Measurements from ENCODE around the gene S1PR5. TPM values are rescaled to one million over a fixed set of nuclear protein-coding genes. Genes with fewer than 3 reads are reported as not detected.
A peak's percentile ranks its signal among the peaks of the same experiment; 100 is the strongest.

Gene S1PR5
- total and polyA plus RNA-seq, 9 of the 15 experiments (the other 6 are each of a cell fraction or from before 2014, with no cell fraction given): 0.03 to 0.54 (median 0.35) TPM; not detected in 4

DNA sequence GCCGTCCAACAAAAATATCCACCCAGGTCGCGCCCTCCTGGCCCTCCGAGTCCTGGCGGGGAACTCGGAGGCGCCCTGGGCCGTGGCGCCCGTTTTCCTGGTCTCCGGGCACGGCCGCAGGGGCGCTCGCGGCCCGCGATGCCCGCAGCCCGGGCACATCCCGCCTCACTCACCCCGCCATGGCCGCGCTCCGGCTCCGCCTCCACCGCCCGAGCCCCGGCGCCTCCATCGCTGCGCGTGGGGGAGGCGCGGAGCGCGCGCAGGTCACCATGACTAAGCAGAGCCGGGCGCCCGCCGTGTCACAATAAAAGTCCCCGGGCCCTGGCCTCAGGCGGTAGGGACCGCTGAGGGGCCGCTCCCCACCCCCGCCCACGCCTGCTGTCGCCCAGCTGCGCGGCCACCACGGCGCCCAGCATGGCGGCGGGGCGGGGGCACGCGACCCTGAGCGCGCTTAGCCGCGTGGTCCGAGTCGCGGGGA lies 14.7 kb downstream of the S1PR5 start (continued):
- TF ChIP-seq, protein P1, sequence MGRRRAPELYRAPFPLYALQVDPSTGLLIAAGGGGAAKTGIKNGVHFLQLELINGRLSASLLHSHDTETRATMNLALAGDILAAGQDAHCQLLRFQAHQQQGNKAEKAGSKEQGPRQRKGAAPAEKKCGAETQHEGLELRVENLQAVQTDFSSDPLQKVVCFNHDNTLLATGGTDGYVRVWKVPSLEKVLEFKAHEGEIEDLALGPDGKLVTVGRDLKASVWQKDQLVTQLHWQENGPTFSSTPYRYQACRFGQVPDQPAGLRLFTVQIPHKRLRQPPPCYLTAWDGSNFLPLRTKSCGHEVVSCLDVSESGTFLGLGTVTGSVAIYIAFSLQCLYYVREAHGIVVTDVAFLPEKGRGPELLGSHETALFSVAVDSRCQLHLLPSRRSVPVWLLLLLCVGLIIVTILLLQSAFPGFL (CRISPR knock-in tag; IDR thresholded peaks at IDR 0.05): 0 out of 2 replicates have a peak, but pooled peaks have one; percentile 5
- no peak for TF ChIP-seq EHMT2 (IDR thresholded peaks at IDR 0.05)

DNA sequence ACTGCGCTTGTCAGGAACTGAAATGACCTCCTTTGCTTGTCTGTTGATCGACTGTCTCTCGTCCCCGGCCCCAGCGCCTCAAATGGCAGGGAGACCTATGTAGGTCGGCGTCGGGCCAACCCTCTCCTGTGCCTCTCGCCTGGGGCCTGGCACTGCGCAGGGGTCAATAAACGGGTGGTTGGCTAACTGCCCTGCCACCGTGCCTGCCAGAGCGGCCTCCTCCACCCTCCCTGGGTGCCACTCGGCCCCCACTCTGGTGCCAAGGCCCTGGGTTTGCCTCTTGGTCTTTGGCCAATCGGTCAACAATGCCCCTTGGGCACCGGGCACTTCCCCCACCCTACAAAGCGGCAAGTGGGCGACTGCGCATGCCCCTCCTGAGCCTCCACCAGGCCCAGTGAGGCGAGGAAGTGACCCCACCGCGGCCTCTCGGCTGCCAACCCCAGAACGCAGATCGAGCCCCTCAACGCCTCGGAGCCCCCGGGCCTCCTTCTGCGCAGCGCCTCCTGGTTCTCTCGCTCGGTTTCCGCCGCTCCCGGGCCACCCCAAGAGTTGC lies 15.2 kb downstream of the S1PR5 start:
- peak overlapping the region; percentile 96 for H3K27ac ChIP-seq (ENCODE audit: extremely low read depth, low read depth, low read length)
- H2AFZ ChIP-seq (ENCODE audit: low read depth, low read length): peak overlapping the region; percentile 47
- H3K9me3 ChIP-seq (replicated peaks; ENCODE audit: control insufficient read depth, insufficient read depth, low read depth, low read length): no peaks in the 10 kb centered on the region
- H3K4me2 ChIP-seq (ENCODE audit: insufficient read depth, low read length): peak overlapping the region; percentile 88
- H3K9me1 ChIP-seq (ENCODE audit: control insufficient read depth, insufficient read depth, low read length): no peaks in the 10 kb centered on the region
- peak; percentile 19 for FAIRE-seq
- H4K20me1 ChIP-seq (replicated peaks; ENCODE audit: control insufficient read depth, insufficient read depth, low read length): peaks cover 3% of the 10 kb centered on the region; the same call in 1 of the 2 replicates
- H3K27me3 ChIP-seq (ENCODE audit: control insufficient read depth in 2 of 2, insufficient read depth in 2 of 2, low read length in 2 of 2): no peaks in the 10 kb centered on the region
- H3K9ac ChIP-seq (ENCODE audit: insufficient read depth in 1 of 2, low read depth in 2 of 2, low read length in 2 of 2): peak overlapping the region; percentile 99
- H3K36me3 ChIP-seq (ENCODE audit: control insufficient read depth, insufficient read depth, low read length): peaks cover 37% of the 10 kb centered on the region
- ChIA-PET POLR2A (interaction anchor here (0.6 to 2.2 kb wide), 5 partner anchors 10 to 79 kb away, joined by 3 to 8 read pairs (median 6); no protein-coding TSS in a partner anchor), CTCF (ENCODE audit: low intra/inter-chr PET ratio) (interaction anchor here (0.6 kb wide), 1 partner anchor 91 kb away, joined by 8 read pairs; no protein-coding TSS in a partner anchor)
- in situ Hi-C loops (cut with MboI): no loop called here
- peaks cover 63% of the 10 kb centered on the region for H3K79me2 ChIP-seq (ENCODE audit: control insufficient read depth, insufficient read depth, low read length)
- peak; percentile 16 for ATAC-seq
- BruUV-seq (replicated peaks): TSS peak; percentile 68
- peaks cover 3 to 44% of the 10 kb centered on the region in 2 experiments; a peak in 4 of 5 replicates for H3K4me1 ChIP-seq (replicated peaks in 1 of 2; ENCODE audit: control insufficient read depth in 2 of 2, insufficient read depth in 2 of 2, low read length in 2 of 2)
- under 1% methylated on average over 21 of the region's 35 CpGs for WGBS (ENCODE audit: insufficient coverage, low coverage, missing lambda C conversion rate)
- intact Hi-C loops (cut with micrococcal nuclease): no loop called here
- peak in 2 of 4 experiments; percentile 42 to 45 for DNase-seq (ENCODE audit: extremely low read depth in 1 of 4, low spot score in 3 of 4)
- H3K4me3 ChIP-seq: peak overlapping the region; percentile 74
- TF ChIP-seq ZNF695 (CRISPR knock-in tag; IDR thresholded peaks at IDR 0.05): no peak
- TF ChIP-seq, protein P2, sequence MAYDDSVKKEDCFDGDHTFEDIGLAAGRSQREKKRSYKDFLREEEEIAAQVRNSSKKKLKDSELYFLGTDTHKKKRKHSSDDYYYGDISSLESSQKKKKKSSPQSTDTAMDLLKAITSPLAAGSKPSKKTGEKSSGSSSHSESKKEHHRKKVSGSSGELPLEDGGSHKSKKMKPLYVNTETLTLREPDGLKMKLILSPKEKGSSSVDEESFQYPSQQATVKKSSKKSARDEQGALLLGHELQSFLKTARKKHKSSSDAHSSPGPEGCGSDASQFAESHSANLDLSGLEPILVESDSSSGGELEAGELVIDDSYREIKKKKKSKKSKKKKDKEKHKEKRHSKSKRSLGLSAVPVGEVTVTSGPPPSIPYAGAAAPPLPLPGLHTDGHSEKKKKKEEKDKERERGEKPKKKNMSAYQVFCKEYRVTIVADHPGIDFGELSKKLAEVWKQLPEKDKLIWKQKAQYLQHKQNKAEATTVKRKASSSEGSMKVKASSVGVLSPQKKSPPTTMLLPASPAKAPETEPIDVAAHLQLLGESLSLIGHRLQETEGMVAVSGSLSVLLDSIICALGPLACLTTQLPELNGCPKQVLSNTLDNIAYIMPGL (CRISPR knock-in tag; IDR thresholded peaks at IDR 0.05): 0 out of 2 replicates have a peak, but pooled peaks have one; percentile 64
- TF ChIP-seq HDGF (IDR thresholded peaks at IDR 0.05): no peak
- TF ChIP-seq TAF7 (tag; IDR thresholded peaks at IDR 0.05): peak; percentile 44; the same call in 1 of the 2 replicates
- TF ChIP-seq ZZZ3 (IDR thresholded peaks at IDR 0.05): no peak
- no peak for TF ChIP-seq ZNF41 (CRISPR knock-in tag; conservative IDR thresholded peaks at IDR 0.05)
- TF ChIP-seq, protein P3, sequence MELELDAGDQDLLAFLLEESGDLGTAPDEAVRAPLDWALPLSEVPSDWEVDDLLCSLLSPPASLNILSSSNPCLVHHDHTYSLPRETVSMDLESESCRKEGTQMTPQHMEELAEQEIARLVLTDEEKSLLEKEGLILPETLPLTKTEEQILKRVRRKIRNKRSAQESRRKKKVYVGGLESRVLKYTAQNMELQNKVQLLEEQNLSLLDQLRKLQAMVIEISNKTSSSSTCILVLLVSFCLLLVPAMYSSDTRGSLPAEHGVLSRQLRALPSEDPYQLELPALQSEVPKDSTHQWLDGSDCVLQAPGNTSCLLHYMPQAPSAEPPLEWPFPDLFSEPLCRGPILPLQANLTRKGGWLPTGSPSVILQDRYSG (tag; conservative IDR thresholded peaks at IDR 0.05; ENCODE audit: low read depth): no peak
- no peak for TF ChIP-seq NCOA2 (IDR thresholded peaks at IDR 0.05; ENCODE audit: partially characterized antibody in 2 of 2)
- TF ChIP-seq CREBBP (IDR thresholded peaks at IDR 0.05; ENCODE audit: low read depth, low read length): no peak
- TF ChIP-seq, protein P4, sequence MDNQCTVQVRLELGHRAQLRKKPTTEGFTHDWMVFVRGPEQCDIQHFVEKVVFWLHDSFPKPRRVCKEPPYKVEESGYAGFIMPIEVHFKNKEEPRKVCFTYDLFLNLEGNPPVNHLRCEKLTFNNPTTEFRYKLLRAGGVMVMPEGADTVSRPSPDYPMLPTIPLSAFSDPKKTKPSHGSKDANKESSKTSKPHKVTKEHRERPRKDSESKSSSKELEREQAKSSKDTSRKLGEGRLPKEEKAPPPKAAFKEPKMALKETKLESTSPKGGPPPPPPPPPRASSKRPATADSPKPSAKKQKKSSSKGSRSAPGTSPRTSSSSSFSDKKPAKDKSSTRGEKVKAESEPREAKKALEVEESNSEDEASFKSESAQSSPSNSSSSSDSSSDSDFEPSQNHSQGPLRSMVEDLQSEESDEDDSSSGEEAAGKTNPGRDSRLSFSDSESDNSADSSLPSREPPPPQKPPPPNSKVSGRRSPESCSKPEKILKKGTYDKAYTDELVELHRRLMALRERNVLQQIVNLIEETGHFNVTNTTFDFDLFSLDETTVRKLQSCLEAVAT (IDR thresholded peaks at IDR 0.05): no peak
- no peak for TF ChIP-seq EHMT2 (IDR thresholded peaks at IDR 0.05)
- TF ChIP-seq SP1 (CRISPR knock-in tag; IDR thresholded peaks at IDR 0.05): peak; percentile 61
- no peak for TF ChIP-seq DACH1 (IDR thresholded peaks at IDR 0.05; ENCODE audit: partially characterized antibody)
- TF ChIP-seq HCFC1 (IDR thresholded peaks at IDR 0.05; ENCODE audit: low read depth, low read length): no peak
- peak; percentile 33; the same call in 1 of the 2 replicates for TF ChIP-seq NFIC (IDR thresholded peaks at IDR 0.05)

Measured in K562 (cell line).